GM21360 (cell line): ENCODE results near the gene FNIP1.
"Not testable (repeated sequence)": the region's sequence is repeated elsewhere in the genome, so short reads cannot be mapped to it uniquely, and the experiment has no call there.

ENCODE experiments used
- ATAC-seq: cut with Tn5 transposase; IDR thresholded peaks from one replicate; pipeline ENCODE4 v1.9.1; 2021; ENCODE audit warnings: mild to moderate bottlenecking, moderate library complexity; ENCODE audit not compliant: unreplicated experiment

Gene FNIP1

GRCh38 chr5:131693894-131694293, 102.9 kb downstream of the FNIP1 start:
- ATAC-seq = no peak

GRCh38 chr5:131685516-131686171, 111.2 kb downstream of the FNIP1 start:
- ATAC-seq = no peak

GRCh38 chr5:131684595-131684994, 112.2 kb downstream of the FNIP1 start:
- ATAC-seq = no peak

GRCh38 chr5:131684051-131684450, 112.8 kb downstream of the FNIP1 start:
- no peak for ATAC-seq

GRCh38 chr5:131682826-131683225, 114.0 kb downstream of the FNIP1 start:
- no peak for ATAC-seq

GRCh38 chr5:131682175-131682574, 114.6 kb downstream of the FNIP1 start:
- ATAC-seq = no peak

- ATAC-seq = no peak
Observed at GRCh38 chr5:131679911-131680310, 116.9 kb downstream of the FNIP1 start.

GRCh38 chr5:131678273-131678672, 118.5 kb downstream of the FNIP1 start:
- not testable (repeated sequence) for ATAC-seq

- no peak for ATAC-seq
Observed at GRCh38 chr5:131677115-131677514, 119.7 kb downstream of the FNIP1 start.

- peak; percentile 17 for ATAC-seq
Observed at GRCh38 chr5:131672776-131673175, 124.0 kb downstream of the FNIP1 start.

GRCh38 chr5:131671994-131672655, 124.7 kb downstream of the FNIP1 start:
- ATAC-seq = no peak

- peak; percentile 66 for ATAC-seq
Observed at GRCh38 chr5:131671409-131671808, 125.4 kb downstream of the FNIP1 start.

- ATAC-seq = no peak
Observed at GRCh38 chr5:131664929-131665328, 131.9 kb downstream of the FNIP1 start.

- no peak for ATAC-seq
Observed at GRCh38 chr5:131661933-131662332, 134.9 kb downstream of the FNIP1 start.

- ATAC-seq = no peak
Observed at GRCh38 chr5:131659841-131660240, 137.0 kb downstream of the FNIP1 start.

- no peak for ATAC-seq
Observed at GRCh38 chr5:131659290-131659689, 137.5 kb downstream of the FNIP1 start.

GRCh38 chr5:131654776-131655175, 142.0 kb downstream of the FNIP1 start:
- ATAC-seq = no peak

- no peak for ATAC-seq
Observed at GRCh38 chr5:131654309-131654708, 142.5 kb downstream of the FNIP1 start.

- no peak for ATAC-seq
Observed at GRCh38 chr5:131649161-131649560, 147.7 kb downstream of the FNIP1 start.

GRCh38 chr5:131647048-131647769, 149.6 kb downstream of the FNIP1 start:
- ATAC-seq = peak; percentile 66

GRCh38 chr5:131644822-131645221, 152.0 kb downstream of the FNIP1 start:
- no peak for ATAC-seq

- no peak for ATAC-seq
Observed at GRCh38 chr5:131644370-131644769, 152.4 kb downstream of the FNIP1 start.
